Measurements from ENCODE around the gene OR10A3.

Gene OR10A3

GRCh38 chr11:7892840-7893254 lies 48.7 kb downstream of the OR10A3 start:
- peaks cover 3% of the 10 kb centered on the region for H3K9me3 Mint-ChIP-seq
- H3K4me1 Mint-ChIP-seq: peaks cover 15% of the 10 kb centered on the region
- H3K36me3 Mint-ChIP-seq: peaks cover 2% of the 10 kb centered on the region
- DNase-seq (ENCODE audit: low spot score in 2 of 2): peak in 1 of 2 donors; percentile 11
- H3K27me3 Mint-ChIP-seq: peaks cover 6% of the 10 kb centered on the region
- peak; percentile 50 for ATAC-seq (ENCODE audit: low read depth)
- H3K4me3 Mint-ChIP-seq: no peak overlapping the region
- no peak overlapping the region for H3K27ac Mint-ChIP-seq

- DNase-seq (ENCODE audit: low spot score in 2 of 2) (peak in 1 of 2 donors; percentile 11), ATAC-seq (ENCODE audit: low read depth) (peak; percentile 93)
- Mint-ChIP-seq H3K9me3 (peaks cover 3% of the 10 kb centered on the region), H3K27ac (no peak overlapping the region), H3K27me3 (peaks cover 6% of the 10 kb centered on the region), H3K4me3 (no peak overlapping the region), H3K36me3 (peaks cover 2% of the 10 kb centered on the region), H3K4me1 (peaks cover 15% of the 10 kb centered on the region)
Observed at GRCh38 chr11:7892059-7892699, 49.3 kb downstream of the OR10A3 start.

GRCh38 chr11:7890417-7891172 lies 50.9 kb downstream of the OR10A3 start:
- ATAC-seq (ENCODE audit: low read depth) (no peak), DNase-seq (ENCODE audit: low spot score in 2 of 2) (no peak)
- Mint-ChIP-seq H3K27me3 (peaks cover 6% of the 10 kb centered on the region), H3K4me3 (no peak overlapping the region), H3K27ac (no peak overlapping the region), H3K4me1 (peaks cover 15% of the 10 kb centered on the region), H3K36me3 (peaks cover 2% of the 10 kb centered on the region), H3K9me3 (peaks cover 3% of the 10 kb centered on the region)

GRCh38 chr11:7889985-7890384 lies 51.5 kb downstream of the OR10A3 start:
- ATAC-seq (ENCODE audit: low read depth): no peak

More at GRCh38 chr11:7889985-7890384, 51.5 kb downstream of the OR10A3 start:
- DNase-seq (ENCODE audit: low spot score in 2 of 2): no peak
- Mint-ChIP-seq H3K4me3 (no peak overlapping the region), H3K36me3 (no peaks in the 10 kb centered on the region), H3K27me3 (peaks cover 6% of the 10 kb centered on the region), H3K27ac (no peak overlapping the region), H3K4me1 (peaks cover 15% of the 10 kb centered on the region), H3K9me3 (no peaks in the 10 kb centered on the region)

Data from memory B cell (primary cell).